GM23338 (cell line): ENCODE data around the gene PFKFB3.

Source experiments
- CTCF ChIP-seq, 2 experiments: fragments of 200-600 bp in 1 of 2; sonication (generic) in 1 of 2; conservative IDR thresholded peaks; 2 replicates each; pipeline versions ENCODE4 v1.5.1 to v1.6.1; 2016 to 2017; ENCODE audit warnings: antibody characterized with exemption in 2 of 2, low read depth in 2 of 2, mild to moderate bottlenecking in 2 of 2, moderate library complexity in 1 of 2
- EZH2 ChIP-seq: fragments of 200-600 bp; sonication (generic); IDR thresholded peaks from one replicate; pipeline ENCODE4 v1.8.0; 2017; ENCODE audit warnings: antibody characterized with exemption, mild to moderate bottlenecking, low read depth; ENCODE audit not compliant: unreplicated experiment
- POLR2AphosphoS5 ChIP-seq: IDR thresholded peaks from 2 replicates; pipeline ENCODE4 v1.6.1; 2016; ENCODE audit warnings: antibody characterized with exemption, low read depth

GRCh38 chr10:6207658-6208057 lies 4.9 kb downstream of the PFKFB3 start:
- TF ChIP-seq CTCF (conservative IDR thresholded peaks at IDR 0.05; ENCODE audit: low read depth in 2 of 2): no peak
- no peak for TF ChIP-seq POLR2AphosphoS5
- TF ChIP-seq EZH2: no peak
